MG63 (cell line): ENCODE measurements around the gene ATXN1L. TPM values are rescaled to one million over a fixed set of nuclear protein-coding genes. Genes with fewer than 3 reads are reported as not detected.
"Not testable (repeated sequence)": the region's sequence is repeated elsewhere in the genome, so short reads cannot be mapped to it uniquely, and the experiment has no call there.

Experiments
- DNase-seq: peaks from one replicate; pipeline ENCODE4 v3.0.0-alpha.2; 2020
- H3K27me3 ChIP-seq: fragments of 250-450 bp; sonication (Bioruptor Pico); 2 replicates; pipeline ENCODE4 v1.5.1; 2020; ENCODE audit warnings: mild to moderate bottlenecking, moderate library complexity
- H3K36me3 ChIP-seq: fragments of 250-450 bp; sonication (Bioruptor Pico); 2 replicates; pipeline ENCODE4 v1.5.1; 2020; ENCODE audit warnings: mild to moderate bottlenecking, moderate library complexity
- H3K4me3 ChIP-seq: fragments of 250-450 bp; sonication (Bioruptor Pico); 2 replicates; pipeline ENCODE4 v1.5.1; 2020; ENCODE audit warnings: mild to moderate bottlenecking, moderate library complexity
- H3K9me3 ChIP-seq: fragments of 250-450 bp; sonication (Bioruptor Pico); 2 replicates; pipeline ENCODE4 v1.5.1; 2020; ENCODE audit warnings: mild to moderate bottlenecking, moderate library complexity
- total RNA-seq: library from RNA; depleted of rRNA; stranded (reverse); fragments of >200 nt; shearing (Covaris generic); gene quantifications from 2 replicates; pipeline ENCODE4 v1.2.3, GENCODE V29; 2014; ENCODE audit warnings: low replicate concordance

Gene ATXN1L
- total RNA-seq, 1 experiment from 2014 or later: 6.5 TPM

- H3K9me3 ChIP-seq: no peaks in the 10 kb centered on the region
- DNase-seq: no peak
- H3K36me3 ChIP-seq: peaks cover 8% of the 10 kb centered on the region
- H3K4me3 ChIP-seq: peak overlapping the region; percentile 79
- H3K27me3 ChIP-seq: no peaks in the 10 kb centered on the region
Observed at GRCh38 chr16:71846431-71846830, 655 bp downstream of the ATXN1L start.

- Histone ChIP-seq H3K27me3 (no peaks in the 10 kb centered on the region), H3K4me3 (peak overlapping the region; percentile 79), H3K9me3 (no peaks in the 10 kb centered on the region), H3K36me3 (peaks cover 8% of the 10 kb centered on the region)
- no peak for DNase-seq
Observed at GRCh38 chr16:71847096-71847495, 1.3 kb downstream of the ATXN1L start.

- Histone ChIP-seq H3K9me3 (no peaks in the 10 kb centered on the region), H3K4me3 (no peak overlapping the region), H3K36me3 (peaks cover 8% of the 10 kb centered on the region), H3K27me3 (no peaks in the 10 kb centered on the region)
- DNase-seq: no peak
Observed at GRCh38 chr16:71848622-71849021, 2.8 kb downstream of the ATXN1L start.

- Histone ChIP-seq H3K9me3 (no peaks in the 10 kb centered on the region), H3K4me3 (no peak overlapping the region), H3K36me3 (peaks cover 8% of the 10 kb centered on the region), H3K27me3 (no peaks in the 10 kb centered on the region)
- no peak for DNase-seq
Observed at GRCh38 chr16:71851746-71852145, 6.0 kb downstream of the ATXN1L start.

DNA sequence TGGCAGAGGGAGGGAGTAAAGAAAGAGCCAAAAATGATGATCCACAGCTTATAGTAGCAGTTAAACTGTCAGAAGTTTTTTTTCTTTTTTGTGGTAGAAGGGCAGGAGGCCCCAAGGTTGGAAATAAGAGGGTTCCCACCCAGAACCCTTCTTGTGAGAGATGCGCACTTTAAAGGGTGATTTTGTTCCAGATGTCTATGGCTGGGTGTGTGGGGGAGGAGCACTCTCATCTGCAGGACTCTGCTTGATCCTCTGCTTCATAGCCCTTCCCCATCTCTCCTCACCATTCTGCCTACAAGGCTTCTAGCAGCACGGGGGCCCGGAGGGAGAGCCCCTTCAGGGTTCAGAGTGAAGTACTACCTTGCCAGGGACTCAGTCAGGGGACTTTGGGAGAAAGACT lies 6.4 kb downstream of the ATXN1L start:
- Histone ChIP-seq H3K9me3 (no peaks in the 10 kb centered on the region), H3K4me3 (no peak overlapping the region), H3K27me3 (no peaks in the 10 kb centered on the region), H3K36me3 (peaks cover 8% of the 10 kb centered on the region)
- DNase-seq: no peak

DNA sequence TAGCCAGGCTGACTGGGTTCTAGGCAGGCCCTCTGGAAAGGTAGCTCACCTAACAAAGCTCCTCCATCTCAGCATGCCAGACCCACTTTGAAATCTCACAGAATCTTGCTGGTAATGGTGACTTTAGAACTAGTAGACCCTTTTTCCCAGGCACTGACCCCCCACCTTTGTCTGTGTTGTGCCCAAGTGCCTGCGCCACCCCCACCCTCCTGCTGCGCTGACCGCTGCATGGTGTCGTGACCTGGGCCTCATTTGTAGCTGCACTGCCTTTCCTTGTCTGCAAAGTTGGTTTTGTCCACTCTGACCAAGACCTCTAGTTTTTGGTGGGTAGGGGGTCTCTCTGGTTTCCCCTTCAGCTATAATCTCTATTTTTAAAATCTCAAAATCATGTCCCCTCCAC lies 6.8 kb downstream of the ATXN1L start:
- no peak for DNase-seq
- Histone ChIP-seq H3K36me3 (peaks cover 8% of the 10 kb centered on the region), H3K9me3 (no peaks in the 10 kb centered on the region), H3K4me3 (no peak overlapping the region), H3K27me3 (no peaks in the 10 kb centered on the region)

DNA sequence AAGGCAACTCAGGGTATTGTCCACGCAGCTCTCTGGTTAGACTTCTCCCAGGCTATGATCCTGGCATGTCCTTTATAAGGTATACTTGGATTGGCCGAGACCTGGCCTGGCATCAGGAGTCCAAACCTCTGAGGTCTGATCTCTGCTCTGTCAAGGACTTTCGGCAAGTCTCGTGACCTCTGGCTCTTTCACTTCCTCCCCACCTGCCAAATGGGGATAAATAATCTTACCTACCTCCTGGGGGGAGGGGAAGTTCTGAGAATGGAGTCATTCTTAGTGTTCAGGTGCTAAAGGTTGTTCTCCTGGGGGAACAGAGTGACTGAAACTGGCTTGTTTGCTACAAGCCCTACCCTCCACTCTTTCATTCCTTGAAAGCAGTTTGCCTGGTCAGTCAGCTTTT lies 7.6 kb downstream of the ATXN1L start:
- no peak for DNase-seq
- no peaks in the 10 kb centered on the region for H3K9me3 ChIP-seq
- H3K27me3 ChIP-seq: no peaks in the 10 kb centered on the region
- no peak overlapping the region for H3K4me3 ChIP-seq
- H3K36me3 ChIP-seq: peaks cover 3% of the 10 kb centered on the region

DNA sequence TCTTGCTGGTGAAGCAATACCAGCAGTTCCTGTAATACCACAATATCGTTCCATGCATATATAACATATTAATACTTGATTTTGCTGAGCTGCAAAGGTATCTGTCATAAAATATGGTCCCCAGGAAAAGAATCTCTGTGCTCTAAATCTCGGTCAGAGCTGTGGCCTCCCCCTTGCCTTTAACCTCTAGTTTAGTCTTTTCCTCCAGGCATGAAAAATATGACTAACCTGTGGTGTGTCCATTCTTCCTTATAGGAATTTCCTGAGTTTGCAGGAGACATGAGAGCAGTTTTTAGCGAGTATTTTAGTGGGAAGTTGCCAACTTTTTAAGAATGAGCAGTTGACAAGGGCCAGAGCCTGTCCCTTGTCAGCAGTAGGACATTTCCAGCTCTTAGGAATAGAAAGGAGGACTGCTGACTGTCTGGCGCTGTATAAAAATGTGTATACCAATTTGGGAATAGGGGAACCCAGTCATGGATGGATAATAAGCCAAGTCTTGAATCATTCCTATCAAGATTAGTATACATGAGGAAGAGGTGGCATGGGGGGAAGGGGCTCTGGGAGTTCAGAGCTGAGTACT lies 8.7 kb downstream of the ATXN1L start:
- H3K4me3 ChIP-seq: no peak overlapping the region
- no peaks in the 10 kb centered on the region for H3K9me3 ChIP-seq
- peaks cover 3% of the 10 kb centered on the region for H3K36me3 ChIP-seq
- H3K27me3 ChIP-seq: no peaks in the 10 kb centered on the region
- DNase-seq: no peak

DNA sequence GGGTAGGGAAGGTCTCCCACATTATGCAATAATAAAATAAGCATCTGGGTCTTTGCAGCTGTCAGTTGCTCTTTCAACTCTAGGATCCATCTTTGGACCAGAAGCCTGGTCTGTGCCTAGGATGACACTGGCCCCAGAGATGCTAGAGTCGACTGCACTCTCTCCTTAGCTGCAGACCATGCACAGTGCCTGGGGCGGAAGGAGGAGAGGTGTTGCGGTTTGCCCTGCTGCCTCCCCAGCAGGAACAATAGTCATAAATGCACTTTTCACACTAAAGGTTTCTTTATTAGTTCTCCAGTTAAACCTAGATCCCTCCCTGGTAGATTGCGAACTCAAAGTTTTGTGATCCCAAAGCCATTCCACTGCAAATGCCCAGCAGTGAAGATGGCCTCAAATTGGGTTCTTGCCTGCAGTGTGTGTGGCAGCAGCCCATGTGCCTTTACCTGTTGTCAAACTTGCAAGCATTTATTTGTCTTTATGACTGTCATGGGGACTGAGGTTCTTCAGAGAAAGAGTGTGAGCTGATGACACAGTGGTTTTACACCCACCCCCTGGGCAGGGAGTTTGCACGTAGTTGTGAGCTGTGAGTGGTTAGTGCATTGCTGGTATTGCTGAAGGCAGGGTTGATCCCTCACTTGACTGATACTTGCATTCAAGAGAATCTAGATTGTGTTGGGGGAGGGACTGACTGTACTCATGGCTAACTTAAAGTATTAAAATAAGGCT lies 10.3 kb downstream of the ATXN1L start:
- Histone ChIP-seq H3K4me3 (no peak overlapping the region), H3K27me3 (no peaks in the 10 kb centered on the region), H3K36me3 (no peaks in the 10 kb centered on the region), H3K9me3 (no peaks in the 10 kb centered on the region)
- DNase-seq: no peak

DNA sequence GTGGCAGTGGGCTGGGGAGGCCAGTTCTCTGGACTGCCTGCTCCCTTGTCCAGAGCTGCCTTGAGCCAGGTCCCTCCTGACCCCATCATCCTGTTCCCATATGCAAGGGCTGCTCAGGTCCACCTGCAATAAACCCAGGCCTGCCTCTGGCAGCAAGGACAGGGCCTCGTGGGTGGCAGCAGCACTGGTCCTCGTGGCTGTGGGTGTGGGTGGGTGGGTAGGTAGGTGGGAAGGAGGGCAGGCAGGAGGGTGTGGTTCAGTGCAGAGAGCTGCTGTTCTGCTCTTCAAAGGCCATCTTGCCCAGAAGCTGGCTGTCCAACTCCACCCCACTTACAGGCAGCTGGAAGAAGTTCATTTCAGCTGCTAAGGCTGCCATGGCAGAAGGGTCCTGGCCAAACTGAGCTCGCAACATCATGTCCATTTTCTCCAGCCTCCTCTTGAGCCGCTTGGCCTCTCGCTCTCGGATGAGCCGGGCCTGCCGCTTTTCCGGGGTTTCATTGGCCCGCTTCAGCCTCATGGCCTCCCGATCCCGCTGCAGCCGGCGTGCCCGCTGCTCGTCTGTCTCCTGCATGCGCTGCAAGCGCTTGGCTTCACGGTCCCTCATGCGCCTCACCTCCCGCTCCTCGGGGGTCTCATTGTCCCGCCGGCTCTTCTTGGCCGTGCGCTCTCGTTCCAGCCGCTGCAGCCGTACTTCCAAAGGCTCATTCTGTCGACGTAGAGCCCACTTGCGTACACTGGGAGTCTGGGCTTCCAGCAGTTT lies 14.2 kb downstream of the ATXN1L start:
- no peaks in the 10 kb centered on the region for H3K9me3 ChIP-seq
- H3K4me3 ChIP-seq: no peak overlapping the region

DNA sequence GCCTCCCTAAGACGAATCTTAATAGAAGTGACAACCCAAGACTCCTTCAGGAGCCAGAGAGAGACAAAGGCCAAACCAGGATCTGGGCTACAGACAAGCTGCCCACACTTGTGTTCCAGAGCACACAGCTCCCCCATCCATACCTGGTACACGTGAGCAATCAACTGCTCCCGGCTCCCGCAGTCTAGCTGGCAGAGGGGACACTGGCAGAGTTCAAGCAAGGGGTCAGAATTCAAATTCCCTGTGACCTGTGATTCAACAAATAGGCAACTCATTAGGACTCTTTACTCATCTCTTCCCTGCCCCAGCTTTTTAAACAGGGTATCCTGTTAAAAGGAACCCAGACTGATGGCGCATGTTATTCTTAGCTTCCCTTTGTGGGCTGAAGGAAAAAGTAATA lies 18.2 kb downstream of the ATXN1L start:
- Histone ChIP-seq H3K27me3 (no peaks in the 10 kb centered on the region), H3K9me3 (no peaks in the 10 kb centered on the region), H3K4me3 (no peak overlapping the region), H3K36me3 (no peaks in the 10 kb centered on the region)
- no peak for DNase-seq

More for the DNA sequence above, 14.2 kb downstream of the ATXN1L start:
- no peak for DNase-seq
- Histone ChIP-seq H3K36me3 (no peaks in the 10 kb centered on the region), H3K27me3 (no peaks in the 10 kb centered on the region)

GRCh38 chr16:71865173-71865863 lies 19.5 kb downstream of the ATXN1L start:
- Histone ChIP-seq H3K36me3 (no peaks in the 10 kb centered on the region), H3K27me3 (no peaks in the 10 kb centered on the region), H3K4me3 (no peak overlapping the region), H3K9me3 (no peaks in the 10 kb centered on the region)
- DNase-seq: no peak

- not testable (repeated sequence) for H3K36me3 ChIP-seq, DNase-seq, H3K4me3 ChIP-seq, H3K27me3 ChIP-seq, H3K9me3 ChIP-seq
Observed at GRCh38 chr16:71867175-71867574, 21.4 kb downstream of the ATXN1L start.

DNA sequence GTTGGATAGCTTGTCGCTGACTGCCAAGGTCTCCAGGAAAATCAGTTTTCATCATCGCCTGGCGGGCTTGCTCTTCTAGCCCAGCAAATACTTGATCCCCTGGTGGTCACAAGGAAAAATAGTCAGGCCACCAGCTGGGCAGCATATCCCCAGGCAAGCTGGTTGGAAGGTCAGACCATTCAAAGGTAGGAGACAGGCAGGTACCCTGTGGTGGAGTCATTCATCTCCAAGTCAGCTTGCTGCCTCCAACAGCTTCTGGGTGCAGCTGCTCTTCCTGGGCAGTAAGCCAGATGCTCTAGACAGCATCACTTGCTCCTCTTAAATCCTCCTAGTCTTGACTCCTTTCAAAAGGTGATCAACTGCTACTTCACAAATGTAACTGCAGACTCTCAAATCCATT lies 22.2 kb downstream of the ATXN1L start:
- no peak overlapping the region for H3K4me3 ChIP-seq
- no peaks in the 10 kb centered on the region for H3K36me3 ChIP-seq
- H3K9me3 ChIP-seq: no peaks in the 10 kb centered on the region
- DNase-seq: no peak
- H3K27me3 ChIP-seq: no peaks in the 10 kb centered on the region

- no peaks in the 10 kb centered on the region for H3K27me3 ChIP-seq
- no peak overlapping the region for H3K4me3 ChIP-seq
- H3K9me3 ChIP-seq: no peaks in the 10 kb centered on the region
- DNase-seq: no peak
- no peaks in the 10 kb centered on the region for H3K36me3 ChIP-seq
Observed at GRCh38 chr16:71869089-71869488, 23.3 kb downstream of the ATXN1L start.

DNA sequence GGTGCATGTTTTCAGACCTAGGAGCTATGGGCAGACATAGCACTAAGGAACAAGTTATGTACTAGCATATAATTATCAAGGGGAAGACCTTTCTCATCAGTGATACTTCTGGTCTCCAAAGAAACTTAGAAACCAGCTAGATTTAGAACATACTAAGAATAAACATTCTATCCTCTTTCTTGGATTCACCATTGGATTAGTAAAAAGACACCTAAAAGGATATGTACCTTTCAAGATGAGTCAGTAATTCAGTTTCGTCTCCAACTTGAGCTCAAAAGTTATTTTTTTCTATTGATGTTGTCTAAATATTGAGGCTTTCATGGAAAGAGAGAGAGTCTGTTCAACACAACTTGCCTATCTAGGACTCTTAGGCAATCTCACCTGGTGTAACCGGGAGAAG lies 25.0 kb downstream of the ATXN1L start:
- Histone ChIP-seq H3K36me3 (no peaks in the 10 kb centered on the region), H3K4me3 (no peak overlapping the region), H3K27me3 (no peaks in the 10 kb centered on the region), H3K9me3 (no peaks in the 10 kb centered on the region)
- no peak for DNase-seq

- H3K27me3 ChIP-seq: no peaks in the 10 kb centered on the region
Observed at GRCh38 chr16:71873199-71873598, 27.4 kb downstream of the ATXN1L start.

More at GRCh38 chr16:71873199-71873598, 27.4 kb downstream of the ATXN1L start:
- no peaks in the 10 kb centered on the region for H3K9me3 ChIP-seq
- no peak overlapping the region for H3K4me3 ChIP-seq
- H3K36me3 ChIP-seq: no peaks in the 10 kb centered on the region
- no peak for DNase-seq
